Renal pelvis (tissue), 4 donors: ENCODE results near the gene PKHD1. TPM values are rescaled to one million over a fixed set of nuclear protein-coding genes. Genes with fewer than 3 reads are reported as not detected.
A peak's percentile ranks its signal among the peaks of the same experiment; 100 is the strongest.

Experiments used
- DNase-seq: peaks from one replicate; pipeline ENCODE4 v3.0.0-alpha.2; 2013
- polyA plus RNA-seq, 3 donors: library from polyadenylated mRNA; unstranded; fragments of 120-200 nt; gene quantifications; one replicate each; pipeline ENCODE4 v1.2.1, GENCODE V29; 2013; ENCODE audit not compliant: insufficient read length in 3 of 3

The PKHD1 gene
- polyA plus RNA-seq, 3 donors, result 18.3 to 35.8 (median 26.8) TPM

DNA sequence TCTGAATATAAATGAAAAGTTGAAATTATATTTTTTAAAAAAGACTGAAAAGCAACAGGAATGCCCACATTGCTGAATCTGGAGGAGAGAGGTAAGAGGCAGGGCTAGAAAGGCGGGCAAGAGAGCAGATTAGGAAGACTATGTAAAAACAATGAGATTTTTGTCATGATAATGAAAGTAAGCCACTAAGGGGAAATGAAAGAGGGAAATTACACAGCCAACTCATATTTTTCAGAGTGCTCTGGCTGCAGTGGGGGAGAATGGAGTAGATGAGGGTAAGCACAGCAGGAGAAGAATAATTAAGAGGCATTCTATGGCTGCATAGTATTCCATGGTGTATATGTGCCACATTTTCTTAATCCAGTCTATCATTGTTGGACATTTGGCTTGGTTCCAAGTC lies 281.9 kb downstream of the PKHD1 start:
- no peak for DNase-seq

DNA sequence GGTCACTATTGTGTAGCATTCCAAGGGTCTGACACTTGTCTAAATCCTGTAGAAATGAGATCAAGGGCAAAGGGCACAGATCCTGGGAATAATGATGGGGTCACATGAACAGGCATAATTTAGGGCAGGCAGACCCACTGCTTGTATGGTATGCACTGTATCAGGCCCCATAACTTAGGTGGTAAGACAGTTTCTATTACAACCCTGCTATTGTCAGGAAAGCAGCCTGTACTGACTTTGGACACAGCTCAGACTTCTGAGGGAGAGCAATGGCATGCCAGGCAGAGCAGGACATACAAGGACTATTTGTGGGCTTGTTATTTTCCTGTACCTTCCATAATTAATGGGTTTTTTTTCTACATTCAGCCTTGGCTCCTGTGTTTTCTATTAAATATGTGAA lies 286.8 kb downstream of the PKHD1 start:
- no peak for DNase-seq

DNA sequence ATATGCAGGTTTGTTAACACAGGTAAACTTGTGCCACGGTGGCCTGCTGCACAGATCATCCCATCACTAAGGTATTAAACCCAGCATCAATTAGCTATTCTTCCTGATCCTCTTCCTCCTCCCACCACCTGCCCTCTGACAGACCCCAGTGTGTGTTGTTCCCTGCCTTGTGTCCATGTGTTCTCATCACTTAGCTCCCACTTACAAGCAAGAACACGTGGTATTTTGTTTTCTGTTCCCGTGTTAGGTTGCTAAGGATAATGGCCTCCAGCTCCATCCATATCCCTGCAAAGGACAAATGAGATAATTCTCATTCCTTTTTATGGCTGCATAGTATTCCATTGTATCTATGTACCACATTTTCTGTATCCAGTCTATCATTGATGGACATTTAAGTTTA lies 294.0 kb downstream of the PKHD1 start:
- no peak for DNase-seq

DNA sequence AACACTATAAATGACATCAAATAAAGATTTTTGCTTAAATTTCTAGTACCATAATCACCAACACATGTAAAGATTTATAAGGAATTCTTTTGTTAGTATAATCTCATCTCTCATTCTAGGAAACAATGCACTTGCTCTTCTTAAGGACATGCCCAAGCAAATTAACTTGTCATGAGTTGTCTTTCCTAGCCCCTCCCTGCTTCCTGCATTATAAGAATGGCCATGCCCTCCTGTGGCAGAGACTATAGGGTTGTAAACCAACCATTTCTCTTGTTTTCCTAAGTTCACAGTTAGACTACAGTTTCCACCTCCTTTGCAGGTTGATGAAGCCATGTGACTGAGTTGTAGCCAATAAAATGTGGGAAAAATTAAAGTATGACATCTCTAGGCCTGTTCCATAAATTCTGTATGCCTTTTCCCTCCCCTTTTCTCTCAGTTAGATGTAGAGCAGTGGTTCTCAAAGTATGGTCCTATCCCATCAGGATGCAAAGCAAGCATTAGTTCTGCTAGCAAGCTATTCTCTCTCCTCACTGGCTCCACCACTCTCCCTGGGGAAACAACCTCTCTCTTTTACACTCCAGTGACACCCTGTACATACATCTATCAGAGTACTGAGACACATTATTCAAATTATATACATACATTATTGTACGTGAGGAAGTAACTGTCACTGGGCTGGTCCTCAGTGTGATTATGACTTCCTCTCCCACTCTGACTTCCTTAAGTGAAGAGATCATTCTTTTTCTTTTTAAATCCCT lies 295.0 kb downstream of the PKHD1 start:
- DNase-seq, result no peak

DNA sequence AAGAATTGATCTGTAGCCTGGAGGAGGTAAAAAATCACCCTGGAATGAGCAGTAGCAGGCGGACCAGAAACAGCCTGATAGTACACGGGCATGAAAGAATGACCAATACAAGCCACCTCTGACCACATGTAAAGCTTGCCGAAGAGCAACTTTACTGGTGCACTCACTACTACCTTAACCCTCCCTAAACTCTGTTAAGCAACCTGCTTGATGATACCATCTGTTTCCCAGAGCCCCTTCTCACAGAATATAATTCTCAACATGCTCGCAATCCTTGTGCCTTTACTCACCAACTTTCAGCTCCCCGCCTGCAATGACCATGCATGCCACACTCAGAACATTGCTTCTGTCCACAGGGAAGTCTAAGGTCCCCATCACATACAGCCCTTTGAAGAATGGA lies 296.5 kb downstream of the PKHD1 start:
- no peak for DNase-seq

DNA sequence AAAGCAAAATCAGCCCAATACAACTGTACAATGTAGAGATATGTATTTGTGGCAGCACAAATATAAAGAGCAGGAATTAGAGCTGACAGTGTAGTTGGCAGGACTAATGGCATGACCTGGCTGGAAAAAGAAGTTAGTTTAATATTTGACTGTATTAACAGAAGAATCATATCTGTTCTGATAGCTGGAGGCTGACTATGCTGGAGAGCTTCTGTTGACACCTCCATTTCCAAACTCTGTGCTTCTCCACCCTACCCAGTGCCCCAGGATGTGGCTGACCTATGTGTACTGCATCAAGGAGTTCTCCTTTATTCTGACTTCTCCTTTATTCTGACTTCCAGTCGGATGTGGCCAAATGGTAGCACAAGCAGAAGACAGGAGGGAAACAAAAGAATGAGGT lies 299.3 kb downstream of the PKHD1 start:
- DNase-seq, result no peak

DNA sequence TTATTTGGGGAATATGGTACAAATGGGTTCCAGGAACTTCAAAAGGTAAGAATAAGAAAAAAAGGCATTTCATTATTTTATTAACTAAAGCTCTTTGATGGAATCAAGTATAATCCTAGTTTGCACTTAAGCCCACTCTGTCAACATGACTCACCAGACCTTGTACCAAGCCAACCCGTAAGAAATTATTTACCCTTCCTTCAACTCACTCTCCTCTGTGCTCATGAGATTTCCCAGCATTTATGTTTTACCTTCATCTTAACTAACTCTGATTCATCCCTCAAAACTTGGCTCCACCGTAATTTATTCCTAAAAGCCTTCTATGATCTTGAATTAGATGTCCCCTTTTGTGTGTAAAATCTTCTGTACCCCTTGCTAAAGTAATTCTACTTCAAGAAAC lies 308.7 kb downstream of the PKHD1 start:
- no peak for DNase-seq

DNA sequence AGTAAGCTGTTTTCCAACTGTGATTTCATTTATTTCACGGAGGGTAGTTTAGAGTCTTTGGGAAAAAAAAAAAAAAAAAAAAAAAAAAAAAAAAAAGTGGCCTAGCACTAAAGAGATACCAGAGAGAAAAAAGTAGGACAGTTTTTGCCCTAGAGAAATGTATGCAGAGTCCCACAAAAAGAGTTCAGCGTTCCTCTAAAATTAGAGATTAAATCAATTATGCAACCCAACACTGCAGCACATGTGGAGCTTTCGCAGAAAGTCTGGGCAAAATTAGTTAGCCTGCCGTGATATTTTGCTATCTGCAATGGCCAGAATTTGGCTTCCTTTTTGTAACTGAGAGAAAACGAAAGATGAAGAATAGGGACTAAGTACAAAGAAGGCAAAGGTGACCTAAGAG lies 309.8 kb downstream of the PKHD1 start:
- no peak for DNase-seq

DNA sequence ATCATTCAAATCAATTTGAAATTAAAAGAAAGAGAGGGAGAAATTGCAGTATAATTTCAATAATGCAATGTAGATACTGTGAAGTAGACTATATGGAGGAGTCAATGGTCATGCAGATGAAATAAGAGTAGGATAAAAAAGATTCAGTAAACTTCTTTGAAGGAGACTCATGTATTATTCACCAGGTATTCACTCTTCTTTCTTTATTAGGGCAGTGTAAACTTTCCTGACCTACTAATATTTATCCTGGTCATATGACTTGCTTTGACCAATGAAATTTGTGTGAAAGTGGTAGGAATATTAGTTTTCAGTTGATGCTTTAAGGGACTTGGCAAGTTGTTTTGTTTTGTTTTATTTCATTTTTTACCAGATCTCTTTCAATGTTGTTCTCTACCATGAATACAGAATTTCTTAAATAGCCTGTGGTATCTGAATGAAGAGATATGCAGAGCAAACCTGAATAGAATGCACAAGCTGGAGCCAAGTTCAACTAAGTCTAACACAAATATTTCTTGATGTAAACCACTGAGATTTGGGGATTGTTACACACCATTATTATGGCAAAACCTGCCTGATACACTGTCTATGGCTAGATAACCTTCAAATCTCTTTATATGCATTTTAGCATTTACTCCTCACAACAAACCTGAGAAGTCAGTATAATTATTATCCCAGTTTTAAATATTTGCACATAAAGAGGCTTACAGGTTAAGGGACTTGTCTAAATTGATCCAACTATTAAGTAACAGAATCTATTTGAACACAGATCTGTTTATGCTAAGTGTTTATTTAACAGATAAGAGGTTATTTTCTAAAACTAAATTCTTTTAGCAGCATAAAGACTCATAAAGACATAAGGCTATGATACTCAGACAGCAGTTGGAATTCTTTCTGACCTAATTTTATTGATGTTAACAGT lies 311.2 kb downstream of the PKHD1 start:
- DNase-seq, result no peak

DNA sequence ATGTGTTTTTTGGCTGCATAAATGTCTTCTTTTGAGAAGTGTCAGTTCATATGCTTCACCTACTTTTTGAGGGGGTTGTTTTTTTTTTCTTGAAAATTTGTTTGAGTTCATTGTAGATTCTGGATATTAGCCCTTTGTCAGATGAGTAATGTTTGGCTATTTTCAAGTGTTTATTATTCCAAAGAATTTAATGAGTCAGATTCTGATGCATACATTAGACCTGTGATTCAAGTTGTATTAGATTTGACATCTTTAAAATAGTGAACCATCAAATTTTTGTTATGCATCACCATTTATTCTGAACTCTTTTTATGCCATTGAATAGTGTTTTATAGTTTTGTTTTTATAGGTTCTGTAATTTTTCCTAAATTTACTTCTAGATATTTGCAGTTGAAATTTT lies 319.3 kb downstream of the PKHD1 start:
- DNase-seq, result no peak

DNA sequence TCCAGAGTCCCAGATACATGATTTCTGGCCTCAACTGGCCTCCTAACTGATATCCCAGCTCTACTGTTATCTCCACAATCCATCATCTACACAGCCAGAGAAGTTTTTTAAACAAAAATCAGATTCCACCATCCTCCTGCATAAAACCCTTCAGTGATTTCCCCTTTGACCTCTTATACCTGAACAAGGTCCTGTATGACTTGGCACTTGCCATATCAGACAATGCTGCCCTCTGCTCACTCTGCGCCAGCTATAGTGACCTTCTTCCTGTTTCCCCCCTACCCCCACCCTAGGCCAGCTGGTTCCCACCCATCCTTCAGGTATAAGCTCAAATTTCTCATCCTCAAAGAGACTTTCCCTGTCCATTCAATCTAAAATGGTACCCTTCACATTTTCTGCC lies 322.2 kb downstream of the PKHD1 start:
- DNase-seq, result no peak

DNA sequence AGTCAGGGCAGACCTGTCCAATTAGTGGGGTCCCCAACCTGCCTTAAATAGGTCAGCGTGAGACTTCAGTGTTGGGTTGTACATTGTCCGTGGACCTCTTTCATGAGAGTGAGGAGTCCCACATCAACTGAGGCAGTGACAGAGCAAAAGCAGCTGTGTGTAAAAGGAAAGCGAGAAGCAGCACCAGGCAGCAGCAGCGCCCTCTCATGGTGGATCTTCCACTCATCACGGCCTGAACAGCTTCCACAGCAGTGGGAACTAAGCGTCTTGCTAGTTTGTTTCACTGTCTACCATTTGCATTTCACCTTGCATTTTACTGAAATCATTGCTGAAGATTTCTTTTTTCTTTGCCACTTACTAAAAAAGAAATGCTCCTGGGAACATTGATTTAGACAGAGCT lies 333.8 kb downstream of the PKHD1 start:
- peak; percentile 1 for DNase-seq

DNA sequence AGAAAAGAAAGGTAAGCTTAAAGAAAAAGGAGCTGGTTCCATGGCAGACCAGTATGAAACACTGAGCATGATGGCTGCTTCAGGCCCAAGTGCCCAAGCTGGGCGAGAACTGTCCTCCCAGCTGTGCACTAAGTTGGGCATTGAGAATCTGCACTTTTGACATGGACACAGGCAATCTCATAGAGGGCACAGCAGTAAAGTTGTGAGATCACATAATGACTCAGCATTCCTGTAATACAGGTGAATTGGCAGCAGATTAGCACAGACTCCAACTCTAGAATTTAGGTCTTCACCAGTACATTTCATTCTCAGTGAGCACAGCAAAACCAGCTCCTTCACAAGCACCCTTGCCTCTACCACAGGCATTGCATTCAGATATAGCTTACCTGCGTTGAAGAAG lies 343.4 kb downstream of the PKHD1 start:
- DNase-seq, result no peak

DNA sequence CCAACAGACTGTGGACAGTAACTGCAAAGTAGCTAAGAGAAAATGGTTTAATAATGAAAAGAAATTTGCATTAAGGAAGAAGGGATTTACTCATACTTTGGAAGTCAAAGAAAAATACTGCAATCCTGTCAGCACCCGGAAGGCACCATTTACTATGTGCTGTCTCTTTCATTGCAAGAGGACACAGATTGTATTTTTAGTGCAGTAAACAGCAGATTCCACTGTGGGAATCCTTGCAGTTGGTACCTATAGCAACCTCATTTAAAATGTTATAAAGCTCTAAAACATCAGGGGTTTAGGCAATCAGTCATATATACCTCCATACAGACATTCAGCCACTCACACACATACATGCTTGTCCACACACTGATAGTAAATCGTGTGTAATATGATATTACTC lies 346.8 kb downstream of the PKHD1 start:
- no peak for DNase-seq

DNA sequence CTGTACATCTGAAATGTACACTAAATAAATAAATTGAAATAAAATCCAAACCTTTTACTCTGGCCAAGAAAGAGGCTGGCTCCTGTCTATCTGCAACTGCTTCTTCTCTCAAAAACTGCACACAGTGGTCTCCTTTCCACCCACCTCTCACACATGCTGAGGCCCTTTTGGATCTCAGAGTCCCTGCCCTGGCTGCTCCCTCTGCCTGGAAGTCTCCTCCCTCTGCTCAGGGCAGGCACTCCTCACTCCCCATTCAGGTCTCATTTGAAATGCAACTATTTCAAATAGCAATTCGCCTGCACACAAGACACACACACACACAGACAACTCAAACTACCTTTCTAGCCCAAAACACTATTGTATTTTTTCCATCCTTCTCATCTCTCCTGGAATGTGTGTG lies 348.8 kb downstream of the PKHD1 start:
- no peak for DNase-seq

DNA sequence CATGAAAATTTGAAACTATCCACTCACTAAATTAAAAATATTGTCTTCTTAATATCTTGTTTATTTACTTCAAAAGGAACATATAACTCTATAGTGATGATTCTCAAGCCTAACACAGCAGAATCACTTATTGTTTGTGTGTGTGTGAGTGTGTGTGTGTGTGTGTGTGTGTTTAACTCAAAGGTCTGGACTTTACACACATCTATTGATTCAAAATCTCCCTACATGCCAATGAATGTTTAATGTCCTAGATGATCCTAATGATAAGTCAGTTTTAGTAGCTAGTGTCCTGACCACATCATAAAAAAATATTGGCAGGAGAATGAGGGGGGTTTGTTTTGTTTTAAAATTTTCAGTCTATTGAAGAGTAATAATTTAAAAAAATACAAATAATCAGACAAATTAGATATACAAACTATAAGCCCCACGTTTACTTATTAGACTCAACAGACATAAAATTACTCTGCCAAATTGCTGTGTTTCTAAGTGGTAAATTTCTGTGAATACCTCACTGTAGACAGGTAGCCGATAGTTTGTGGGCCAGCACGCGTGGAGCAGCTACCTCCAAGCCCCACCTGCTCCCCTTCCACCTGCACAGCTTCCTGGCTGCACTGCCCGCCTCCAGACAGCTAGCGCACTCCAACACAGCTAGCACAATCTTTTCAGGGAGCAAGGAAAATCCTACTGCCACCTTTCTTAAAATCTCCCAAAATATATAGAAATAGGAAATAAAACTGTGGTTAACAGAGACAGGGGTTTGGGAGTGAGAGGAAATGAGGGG lies 349.6 kb downstream of the PKHD1 start:
- DNase-seq, result no peak

DNA sequence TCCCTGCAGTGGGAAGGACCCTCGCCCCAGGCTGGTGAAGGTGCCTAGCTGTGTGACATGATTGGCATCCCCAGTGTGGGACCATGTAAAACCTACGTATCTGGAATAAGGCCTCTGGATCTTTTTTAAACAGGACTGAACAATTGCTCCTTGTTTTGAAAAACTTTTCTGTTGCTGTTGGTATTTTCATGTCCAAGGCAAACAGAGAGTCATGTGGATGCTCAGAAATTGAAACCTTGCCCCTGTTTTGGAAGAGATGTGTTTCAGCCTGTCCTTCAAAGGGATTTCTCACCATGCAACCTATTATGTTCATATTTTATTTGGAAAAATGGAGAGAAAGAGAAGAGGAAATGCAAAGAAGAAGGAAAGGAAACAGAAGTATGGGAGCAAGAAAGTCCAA lies 362.3 kb downstream of the PKHD1 start:
- no peak for DNase-seq

DNA sequence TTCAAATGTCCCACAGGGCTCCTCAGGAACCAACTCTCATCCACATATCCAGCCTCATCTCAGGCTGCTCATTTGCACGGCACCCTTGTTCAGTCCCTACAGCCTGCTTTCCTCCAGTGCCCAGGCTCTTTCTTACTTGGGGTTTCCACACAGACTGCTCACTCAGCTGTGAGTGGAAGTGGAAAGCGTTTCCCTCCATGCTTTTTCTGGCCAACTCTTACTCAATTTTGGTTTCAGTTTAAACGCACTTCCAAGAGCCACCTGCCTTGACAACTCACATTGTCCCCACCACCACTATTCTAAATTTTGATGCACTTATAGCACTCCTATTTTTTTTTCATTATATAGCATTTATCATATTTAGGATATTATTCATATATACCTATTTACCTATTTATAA lies 367.1 kb downstream of the PKHD1 start:
- DNase-seq, result no peak

DNA sequence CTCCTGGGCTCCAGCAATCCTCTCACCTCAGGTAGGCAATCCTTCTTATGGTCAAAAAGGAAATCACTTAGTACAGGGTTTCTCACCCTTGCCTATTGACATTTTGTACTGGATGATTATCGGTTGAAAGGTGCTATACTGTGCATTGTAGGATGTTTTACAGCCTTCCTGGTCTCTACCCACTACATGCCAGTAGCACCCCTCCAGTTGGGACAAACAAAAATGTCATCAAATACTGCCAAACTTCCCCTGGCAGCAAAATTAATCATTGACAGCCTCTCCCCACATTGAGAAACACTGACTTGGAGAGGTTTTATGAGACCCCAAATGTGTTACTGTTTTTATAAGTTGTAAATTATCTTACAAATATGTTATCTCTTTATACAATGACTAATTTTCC lies 368.1 kb downstream of the PKHD1 start:
- no peak for DNase-seq

DNA sequence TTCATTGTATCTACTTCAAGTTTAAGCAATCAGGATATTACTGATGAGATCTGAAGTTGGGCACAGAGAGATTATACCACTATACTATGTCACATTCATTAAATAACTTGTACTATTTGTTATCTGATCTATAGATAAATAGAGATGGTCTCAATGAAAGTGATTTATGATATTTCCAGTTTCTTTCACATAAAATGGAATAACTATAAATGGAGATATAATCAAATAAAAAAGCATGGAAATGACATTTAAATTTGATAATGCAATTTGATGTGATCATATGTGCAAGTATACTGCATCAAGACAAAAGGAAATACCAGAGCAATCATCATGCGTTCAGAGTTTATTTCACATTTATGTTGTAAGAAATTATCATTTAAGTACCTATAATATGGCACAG lies 368.9 kb downstream of the PKHD1 start:
- DNase-seq, result no peak

DNA sequence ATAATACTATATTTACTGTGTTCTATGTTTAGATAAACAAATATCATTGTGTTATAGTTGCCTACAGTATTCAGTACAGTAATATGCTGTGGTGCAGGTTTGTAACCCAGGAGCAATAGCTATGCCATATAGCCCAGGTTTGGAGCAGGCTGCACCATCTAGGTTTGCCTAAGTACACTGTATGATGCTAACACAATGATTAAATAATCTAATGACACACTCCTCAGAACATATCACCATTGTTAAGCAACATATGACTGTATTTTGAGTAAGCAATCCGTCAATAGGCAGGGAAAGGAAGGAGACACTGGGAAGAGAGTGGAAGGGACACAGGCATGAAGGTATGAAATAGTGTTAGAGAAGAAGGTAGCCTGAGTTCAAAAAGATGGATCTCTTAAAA lies 369.9 kb downstream of the PKHD1 start:
- DNase-seq, result no peak

DNA sequence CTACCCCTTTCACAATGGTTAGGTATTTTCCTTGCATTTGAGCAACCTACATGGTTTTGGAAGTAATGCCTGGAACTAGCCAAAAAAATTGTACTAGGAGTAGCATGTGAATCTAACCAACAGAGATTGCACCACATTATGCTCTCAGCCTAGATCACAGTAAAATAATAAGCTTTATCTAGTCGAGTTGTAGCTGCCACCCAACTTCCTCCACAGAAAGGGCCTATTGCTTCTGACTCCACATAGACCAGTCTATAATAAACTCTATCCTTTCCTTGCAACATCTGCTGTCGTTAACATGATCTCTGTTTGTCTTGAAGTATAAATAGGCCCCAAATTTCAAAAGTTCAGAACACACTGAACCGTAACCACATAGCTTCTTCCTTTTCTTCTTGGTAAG lies 375.5 kb downstream of the PKHD1 start:
- no peak for DNase-seq

DNA sequence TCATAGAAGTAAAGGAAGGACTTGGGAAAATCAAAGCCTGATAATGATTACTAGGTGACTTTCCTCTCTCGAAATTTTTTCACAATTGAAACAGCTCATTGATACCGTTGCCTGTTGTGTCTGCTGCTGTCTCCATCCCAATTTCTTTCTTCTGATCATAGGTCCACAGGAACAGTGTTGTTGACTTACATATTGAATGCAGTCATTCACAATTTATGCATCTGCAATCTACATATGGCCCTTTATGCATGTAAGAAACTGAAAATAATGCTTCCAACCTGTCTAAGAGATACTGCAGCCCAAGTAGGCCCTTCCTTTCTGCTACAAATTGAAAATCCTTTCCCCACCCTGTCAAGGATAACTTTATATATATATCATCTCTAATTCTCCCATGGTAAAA lies 381.3 kb downstream of the PKHD1 start:
- DNase-seq, result no peak
